Measurements from ENCODE around the gene ALDH3A2. TPM values are rescaled to one million over a fixed set of nuclear protein-coding genes. Genes with fewer than 3 reads are reported as not detected.

ALDH3A2 gene
- total and polyA plus RNA-seq, 12 donors, result 20.6 to 104 (median 66.1) TPM

- intact Hi-C loops (cut with DNase I), result no loop called here
- ATAC-seq, result no peak
- TF ChIP-seq CTCF (IDR thresholded peaks at IDR 0.05), result no peak
- no peaks in the 10 kb centered on the region for H3K36me3 ChIP-seq
- no peak overlapping the region for H3K27ac ChIP-seq
- H3K4me1 ChIP-seq, result peaks cover 0 to 14% (median 0%) of the 10 kb centered on the region in 9 donors
- WGBS, 2 donors, result 77 to 80% methylated on average over 10 of the region's 10 CpGs
- H3K27me3 ChIP-seq, result no peaks in the 10 kb centered on the region
- no peak for DNase-seq
- peaks cover 0 to 22% (median 18%) of the 10 kb centered on the region in 11 donors for H3K9me3 ChIP-seq
- H3K4me3 ChIP-seq, result no peak overlapping the region
Observed at GRCh38 chr17:19613979-19614378, 34.6 kb upstream of the ALDH3A2 start.

DNA sequence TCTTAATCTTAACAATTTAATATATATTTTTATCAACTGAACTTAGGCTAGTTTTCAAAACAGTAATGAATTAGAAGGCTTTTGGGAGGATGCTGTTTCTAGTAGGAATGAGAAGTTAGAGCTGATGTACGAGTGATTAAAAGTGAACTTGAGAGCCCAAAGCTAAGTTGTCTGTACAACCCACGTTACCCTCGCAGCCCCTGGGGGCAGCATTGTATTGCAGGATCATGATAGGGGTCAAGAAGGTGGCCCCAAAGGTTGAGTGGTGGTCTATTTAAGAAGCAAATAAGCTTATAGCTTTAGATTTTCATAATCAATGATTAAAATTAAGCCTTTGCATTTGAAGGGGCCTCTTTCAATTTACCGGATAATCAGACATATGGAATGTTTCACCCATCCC lies 33.7 kb upstream of the ALDH3A2 start:
- whole genome bisulfite sequencing, 2 donors, result 90 to 94% methylated on average over 4 of the region's 4 CpGs
- TF ChIP-seq CTCF (IDR thresholded peaks at IDR 0.05), result no peak
- ATAC-seq (no peak), DNase-seq (no peak)
- H3K9me3 ChIP-seq, result peaks cover 0 to 32% (median 27%) of the 10 kb centered on the region in 11 donors
- no peak overlapping the region for H3K4me3 ChIP-seq
- peaks cover 0 to 14% (median 0%) of the 10 kb centered on the region in 9 donors for H3K4me1 ChIP-seq
- intact Hi-C loops (cut with DNase I), result no loop called here
- H3K36me3 ChIP-seq, result no peaks in the 10 kb centered on the region
- no peaks in the 10 kb centered on the region for H3K27me3 ChIP-seq
- H3K27ac ChIP-seq, result no peak overlapping the region

DNA sequence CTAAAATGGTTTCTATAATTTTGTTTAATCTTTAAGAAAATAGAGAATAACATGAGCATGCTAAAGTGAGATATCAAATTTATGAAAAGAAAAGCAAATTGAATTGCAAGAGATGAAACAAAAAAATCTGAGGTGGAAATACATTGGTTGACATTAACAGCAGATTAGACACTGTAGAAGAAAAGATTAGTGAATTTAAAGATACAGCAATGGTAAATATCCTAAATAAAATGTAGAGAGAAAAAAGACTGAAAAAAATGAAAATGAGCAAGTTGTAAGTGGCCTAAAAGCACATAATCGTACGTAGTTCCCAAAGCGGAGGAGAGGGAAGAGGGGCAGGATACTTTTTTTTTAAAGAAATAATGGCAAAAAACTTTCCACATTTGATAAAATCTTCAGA lies 30.5 kb upstream of the ALDH3A2 start:
- H3K27ac ChIP-seq, result no peak overlapping the region
- DNase-seq, result no peak
- no peak for TF ChIP-seq CTCF (IDR thresholded peaks at IDR 0.05)
- H3K36me3 ChIP-seq, result no peaks in the 10 kb centered on the region
- intact Hi-C loops (cut with DNase I), result no loop called here
- WGBS, 2 donors, result 92 to 94% methylated on average over 3 of the region's 3 CpGs
- ATAC-seq, result no peak
- H3K9me3 ChIP-seq, result peaks cover 0 to 53% (median 40%) of the 10 kb centered on the region in 11 donors
- H3K27me3 ChIP-seq, result no peaks in the 10 kb centered on the region
- H3K4me3 ChIP-seq, result no peak overlapping the region
- H3K4me1 ChIP-seq, result no peaks in the 10 kb centered on the region

DNA sequence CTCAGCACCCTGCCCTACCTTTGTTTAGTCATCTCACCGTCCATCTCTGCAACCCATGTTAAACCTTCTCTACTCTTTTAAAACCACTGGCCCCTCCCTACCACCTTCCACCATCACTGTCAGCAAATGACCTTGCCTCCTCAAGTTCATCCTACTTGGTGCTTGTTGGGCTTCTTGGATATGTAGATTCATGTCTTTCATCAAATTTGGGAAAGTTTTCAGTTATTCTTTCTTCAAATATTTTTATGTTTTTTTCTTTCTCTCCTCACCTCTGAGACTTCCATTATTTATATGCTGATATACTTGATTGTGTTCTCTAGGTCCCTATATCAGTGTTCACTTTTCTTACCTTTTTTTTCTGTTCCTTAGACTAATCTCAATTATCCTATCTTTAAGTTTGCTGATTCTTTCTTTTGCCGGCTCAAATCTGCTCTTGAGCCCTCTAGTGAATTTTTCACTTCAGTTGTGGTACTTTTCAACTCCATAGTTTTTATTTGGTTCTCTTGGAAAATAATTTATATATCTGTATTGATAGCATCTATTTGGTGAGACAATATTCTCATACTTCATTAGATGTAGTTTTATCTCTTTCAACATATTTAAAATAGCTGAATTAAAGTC lies 28.7 kb upstream of the ALDH3A2 start:
- Histone ChIP-seq H3K27ac (no peak overlapping the region), H3K4me1 (no peaks in the 10 kb centered on the region), H3K9me3 (peaks cover 0 to 53% (median 40%) of the 10 kb centered on the region in 11 donors), H3K36me3 (no peaks in the 10 kb centered on the region), H3K27me3 (peaks cover 0 to 3% (median 0%) of the 10 kb centered on the region in 7 donors), H3K4me3 (no peak overlapping the region)
- intact Hi-C loops (cut with DNase I), result no loop called here
- ATAC-seq (no peak), DNase-seq (no peak)
- 47 to 78% methylated on average over 2 of the region's 2 CpGs for WGBS, 2 donors
- no peak for TF ChIP-seq CTCF (IDR thresholded peaks at IDR 0.05)

Data from heart right ventricle (tissue), 16 donors.